Peyer's patch (tissue), 4 donors: Measurements from ENCODE around the gene WDCP.

Experiments used
- POLR2A ChIP-seq, 2 donors: fragments of 450-650 bp; IDR thresholded peaks; one replicate each; pipeline ENCODE4 v1.5.1; 2017; ENCODE audit warnings: antibody characterized with exemption in 2 of 2, mild to moderate bottlenecking in 2 of 2, moderate library complexity in 2 of 2
- TF ChIP-seq, protein P1 (sequence below), 6 experiments: fragments of 450-650 bp in 4 of 6; fragments of 200-600 bp in 2 of 6; sonication (generic) in 1 of 6; IDR thresholded peaks; one replicate each; pipeline ENCODE4 v1.5.1; 2017 to 2019; ENCODE audit warnings: antibody characterized with exemption in 6 of 6, mild to moderate bottlenecking in 3 of 6, moderate library complexity in 1 of 6

DNA sequence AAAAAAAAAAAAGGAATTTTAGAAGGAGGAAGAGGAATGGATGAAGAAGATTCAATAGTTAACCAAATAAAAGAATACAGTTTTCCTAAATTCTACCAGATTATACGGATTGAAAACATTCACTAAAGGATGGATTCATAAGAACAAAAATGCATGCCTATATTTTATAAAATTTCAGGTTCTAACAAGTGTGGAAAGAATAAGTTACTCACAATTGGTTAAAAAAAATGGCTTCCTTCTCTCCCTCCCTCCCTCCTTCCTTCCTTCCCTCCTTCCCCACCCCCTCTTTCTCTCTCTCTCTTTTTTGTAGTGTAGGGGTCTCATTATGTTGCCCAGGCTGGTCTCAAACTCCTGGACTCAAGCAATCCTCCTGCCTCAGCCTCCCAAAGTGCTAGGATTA lies 39.0 kb upstream of the WDCP start:
- TF ChIP-seq, protein P1, sequence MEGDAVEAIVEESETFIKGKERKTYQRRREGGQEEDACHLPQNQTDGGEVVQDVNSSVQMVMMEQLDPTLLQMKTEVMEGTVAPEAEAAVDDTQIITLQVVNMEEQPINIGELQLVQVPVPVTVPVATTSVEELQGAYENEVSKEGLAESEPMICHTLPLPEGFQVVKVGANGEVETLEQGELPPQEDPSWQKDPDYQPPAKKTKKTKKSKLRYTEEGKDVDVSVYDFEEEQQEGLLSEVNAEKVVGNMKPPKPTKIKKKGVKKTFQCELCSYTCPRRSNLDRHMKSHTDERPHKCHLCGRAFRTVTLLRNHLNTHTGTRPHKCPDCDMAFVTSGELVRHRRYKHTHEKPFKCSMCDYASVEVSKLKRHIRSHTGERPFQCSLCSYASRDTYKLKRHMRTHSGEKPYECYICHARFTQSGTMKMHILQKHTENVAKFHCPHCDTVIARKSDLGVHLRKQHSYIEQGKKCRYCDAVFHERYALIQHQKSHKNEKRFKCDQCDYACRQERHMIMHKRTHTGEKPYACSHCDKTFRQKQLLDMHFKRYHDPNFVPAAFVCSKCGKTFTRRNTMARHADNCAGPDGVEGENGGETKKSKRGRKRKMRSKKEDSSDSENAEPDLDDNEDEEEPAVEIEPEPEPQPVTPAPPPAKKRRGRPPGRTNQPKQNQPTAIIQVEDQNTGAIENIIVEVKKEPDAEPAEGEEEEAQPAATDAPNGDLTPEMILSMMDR (IDR thresholded peaks at IDR 0.05), result no peak
- no peak for TF ChIP-seq POLR2A (IDR thresholded peaks at IDR 0.05)
